Left lung (tissue), 10 donors: Measurements from ENCODE around the gene SUSD3. TPM values are rescaled to one million over a fixed set of nuclear protein-coding genes. Genes with fewer than 3 reads are reported as not detected.

Experiments used
- ATAC-seq: fragments of 200-7000 bp; cut with Tn5 transposase; one replicate; pipeline ENCODE4 v1.9.1; 2020; ENCODE audit warnings: moderate library complexity
- DNase-seq, 4 donors: peaks; one replicate each; pipeline ENCODE4 v3.0.0-alpha.2; 2013 to 2020
- H3K27ac ChIP-seq, 2 donors: fragments of 200-600 bp; sonication (generic) in 1 of 2; one replicate each; pipeline versions ENCODE4 v1.5.0 to v1.8.0; 2020 to 2021
- H3K27me3 ChIP-seq, 2 donors: fragments of 200-600 bp; sonication (generic) in 1 of 2; one replicate each; pipeline versions ENCODE4 v1.5.0 to v1.8.0; 2020 to 2021
- H3K36me3 ChIP-seq, 2 donors: fragments of 200-600 bp; sonication (generic) in 1 of 2; one replicate each; pipeline versions ENCODE4 v1.5.0 to v1.8.0; 2020 to 2021
- H3K4me1 ChIP-seq, 2 donors: fragments of 200-600 bp; one replicate each; pipeline ENCODE4 v1.8.0; 2021
- H3K4me3 ChIP-seq, 2 donors: fragments of 200-600 bp; sonication (generic) in 1 of 2; one replicate each; pipeline versions ENCODE4 v1.5.0 to v1.8.0; 2020 to 2021; ENCODE audit warnings: mild to moderate bottlenecking in 1 of 2
- H3K9me3 ChIP-seq, 2 donors: fragments of 200-600 bp; sonication (generic) in 1 of 2; one replicate each; pipeline versions ENCODE4 v1.5.0 to v1.8.0; 2020 to 2021
- CTCF ChIP-seq, 2 donors: fragments of 200-600 bp; sonication (generic) in 1 of 2; IDR thresholded peaks; one replicate each; pipeline versions ENCODE4 v1.5.0 to v1.8.0; 2021; ENCODE audit warnings: antibody characterized with exemption in 2 of 2
- intact Hi-C, 2 donors: fragments of 100-400 bp; cut with DNase I; formaldehyde crosslinking; loops; one replicate each; pipeline versions ENCODE4 v1.11.2 to v1.14.2; 2022
- polyA plus RNA-seq, 6 donors: library from polyadenylated mRNA; unstranded; fragments of 120-200 nt; gene quantifications; one replicate each; pipeline ENCODE4 v1.2.1, GENCODE V29; 2013; ENCODE audit not compliant: insufficient read length in 6 of 6
- total RNA-seq, 2 donors: library from RNA; stranded (reverse); fragmentation: NEBNext Ultra II Directional; extraction: Animal tissue kit (Norgen Biotek cat#: 25700); gene quantifications; one replicate each; pipeline ENCODE4 v1.2.1, GENCODE V29; 2021
- donor health status: DM: no; HTN: yes; CAD: no.
- donor health status: DM: no; HTN: no; CAD: no.

Gene SUSD3
- total and polyA plus RNA-seq, 8 donors: 2.6 to 12.1 (median 5.3) TPM

- peak in 1 of 4 donors; percentile 32 for DNase-seq
- Histone ChIP-seq H3K27ac (peak overlapping the region in 1 of 2 donors; percentile 80), H3K27me3 (no peaks in the 10 kb centered on the region), H3K4me1 (peaks cover 0 to 66% of the 10 kb centered on the region in 2 donors), H3K9me3 (no peaks in the 10 kb centered on the region), H3K4me3 (no peak overlapping the region), H3K36me3 (peaks cover 0 to 60% of the 10 kb centered on the region in 2 donors)
- TF ChIP-seq CTCF (IDR thresholded peaks at IDR 0.05): no peak
- no peak for ATAC-seq
- intact Hi-C loops: no loop called here
These were observed 30.8 kb upstream of the SUSD3 start for GRCh38 chr9:93027750-93028149.

GRCh38 chr9:93028448-93029006 lies 30.0 kb upstream of the SUSD3 start:
- Histone ChIP-seq H3K4me3 (no peak overlapping the region), H3K4me1 (peaks cover 0 to 73% of the 10 kb centered on the region in 2 donors), H3K9me3 (no peaks in the 10 kb centered on the region), H3K27me3 (no peaks in the 10 kb centered on the region), H3K36me3 (peaks cover 0 to 55% of the 10 kb centered on the region in 2 donors), H3K27ac (peak overlapping the region in 1 of 2 donors; percentile 80)
- no peak for TF ChIP-seq CTCF (IDR thresholded peaks at IDR 0.05)
- DNase-seq: peak in 1 of 4 donors; percentile 13
- intact Hi-C loops: no loop called here
- peak; percentile 32 for ATAC-seq

- no peaks in the 10 kb centered on the region for H3K9me3 ChIP-seq
- H3K27ac ChIP-seq: peak overlapping the region in 1 of 2 donors; percentile 64
- no peaks in the 10 kb centered on the region for H3K27me3 ChIP-seq
- peak in 1 of 4 donors; percentile 6 for DNase-seq
- H3K36me3 ChIP-seq: peaks cover 0 to 61% of the 10 kb centered on the region in 2 donors
- peaks cover 0 to 56% of the 10 kb centered on the region in 2 donors for H3K4me1 ChIP-seq
- intact Hi-C loops: no loop called here
- no peak for TF ChIP-seq CTCF (IDR thresholded peaks at IDR 0.05)
- H3K4me3 ChIP-seq: no peak overlapping the region
- no peak for ATAC-seq
These were observed 27.6 kb upstream of the SUSD3 start for GRCh38 chr9:93030642-93031628.

GRCh38 chr9:93031629-93032430 lies 26.7 kb upstream of the SUSD3 start:
- ATAC-seq: peak; percentile 42
- H3K36me3 ChIP-seq: peaks cover 0 to 62% of the 10 kb centered on the region in 2 donors
- TF ChIP-seq CTCF (IDR thresholded peaks at IDR 0.05): no peak
- DNase-seq: peak in 1 of 4 donors; percentile 23
- intact Hi-C loops: no loop called here
- H3K27me3 ChIP-seq: no peaks in the 10 kb centered on the region
- peak overlapping the region in 1 of 2 donors; percentile 64 for H3K27ac ChIP-seq
- peaks cover 0 to 54% of the 10 kb centered on the region in 2 donors for H3K4me1 ChIP-seq
- H3K9me3 ChIP-seq: no peaks in the 10 kb centered on the region
- H3K4me3 ChIP-seq: no peak overlapping the region
